GM12878 (cell line): ENCODE measurements around the gene AGBL4. TPM values are rescaled to one million over a fixed set of nuclear protein-coding genes. Genes with fewer than 3 reads are reported as not detected.

Experiments
- BHLHE40 ChIP-seq, 2 experiments: fragments of 450-650 bp in 1 of 2; IDR thresholded peaks; 2 replicates each; pipeline ENCODE4 v1.6.1; 2011 to 2017; ENCODE audit warnings: low read depth in 2 of 2, borderline replicate concordance in 1 of 2, improper control_type of control experiment in 1 of 2, low read length in 1 of 2, mild to moderate bottlenecking in 1 of 2
- FOXK2 ChIP-seq: fragments of 450-650 bp; IDR thresholded peaks from 2 replicates; pipeline ENCODE4 v1.6.1; 2017; ENCODE audit warnings: mild to moderate bottlenecking, moderate library complexity
- MYC ChIP-seq: IDR thresholded peaks from 2 replicates; pipeline ENCODE4 v1.6.1; 2011; ENCODE audit warnings: mild to moderate bottlenecking, low read length, moderate library complexity, inconsistent platforms; ENCODE audit not compliant: insufficient read depth, insufficient replicate concordance, insufficient read length, severe bottlenecking
- NFYB ChIP-seq: IDR thresholded peaks from 2 replicates; pipeline ENCODE4 v1.6.1; 2011; ENCODE audit warnings: low read depth, mild to moderate bottlenecking, low read length, improper control_type of control experiment, moderate library complexity; ENCODE audit not compliant: insufficient read depth
- polyA plus RNA-seq, 11 experiments: library from polyadenylated mRNA; depleted of rRNA in 4 of 11; unstranded in 6 of 11; stranded (reverse) in 5 of 11; fragments of >200 nt; fragmentation: Nextera tagmentation in 4 of 11; fragmentation: Illumina TruSeq in 1 of 11; extraction: Ambion mirVana in 4 of 11; extraction: Trizol in 1 of 11; gene quantifications; 1 replicate in 1 of 11; 2 replicates in 10 of 11; pipeline versions ENCODE4 v1.2.1 to v1.2.3, GENCODE V29; 2011 to 2016; ENCODE audit warnings: inconsistent platforms in 2 of 11, missing spikeins in 2 of 11, low read depth in 1 of 11
- total RNA-seq, 4 experiments: library from RNA; depleted of rRNA in 3 of 4; stranded (reverse); fragments of >200 nt in 3 of 4; fragmentation: Illumina TruSeq in 1 of 4; extraction: Trizol in 1 of 4; gene quantifications; 2 replicates each; pipeline versions ENCODE4 v1.2.1 to v1.2.3, GENCODE V29; 2013 to 2021
- TF ChIP-seq, protein P1 (sequence below): fragments of 450-650 bp; IDR thresholded peaks from 2 replicates; pipeline ENCODE4 v1.6.1; 2017; ENCODE audit warnings: antibody characterized with exemption, mild to moderate bottlenecking, moderate library complexity
- TF ChIP-seq, protein P2 (sequence below): fragments of 450-650 bp; formaldehyde crosslinking; IDR thresholded peaks from 2 replicates; pipeline ENCODE4 v1.5.0; 2022; ENCODE audit warnings: mild to moderate bottlenecking, missing genetic modification characterization

Gene AGBL4
- total and polyA plus RNA-seq, 10 of the 15 experiments (the other 5 are each of a cell fraction or from before 2014, with no cell fraction given): 0.31 TPM; not detected in 9

DNA sequence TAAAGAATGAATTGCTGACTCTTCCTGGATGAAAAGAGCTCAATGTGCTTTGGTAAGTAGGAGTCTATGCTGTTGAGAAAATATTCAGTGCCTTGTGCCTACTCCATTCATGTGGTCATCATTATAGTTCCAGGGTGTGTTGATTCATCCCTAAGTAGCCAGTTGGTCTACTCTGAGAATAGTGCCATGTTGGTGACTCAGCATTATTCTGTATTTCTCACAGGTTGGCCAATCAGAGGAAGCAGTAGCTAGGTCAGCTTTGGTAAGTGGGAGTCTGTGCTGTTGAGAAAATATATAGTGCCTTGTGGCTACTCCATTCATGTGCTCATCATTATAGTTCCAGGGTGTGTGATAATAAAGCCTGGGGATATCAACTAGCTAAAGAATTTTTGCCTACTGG lies 397.3 kb downstream of the AGBL4 start (continued):
- TF ChIP-seq NFYB: no peak
- TF ChIP-seq FOXK2: no peak
- TF ChIP-seq BHLHE40 (IDR thresholded peaks at IDR 0.05; ENCODE audit: borderline replicate concordance in 1 of 2, low read depth in 2 of 2, low read length in 1 of 2): no peak
- TF ChIP-seq, protein P1, sequence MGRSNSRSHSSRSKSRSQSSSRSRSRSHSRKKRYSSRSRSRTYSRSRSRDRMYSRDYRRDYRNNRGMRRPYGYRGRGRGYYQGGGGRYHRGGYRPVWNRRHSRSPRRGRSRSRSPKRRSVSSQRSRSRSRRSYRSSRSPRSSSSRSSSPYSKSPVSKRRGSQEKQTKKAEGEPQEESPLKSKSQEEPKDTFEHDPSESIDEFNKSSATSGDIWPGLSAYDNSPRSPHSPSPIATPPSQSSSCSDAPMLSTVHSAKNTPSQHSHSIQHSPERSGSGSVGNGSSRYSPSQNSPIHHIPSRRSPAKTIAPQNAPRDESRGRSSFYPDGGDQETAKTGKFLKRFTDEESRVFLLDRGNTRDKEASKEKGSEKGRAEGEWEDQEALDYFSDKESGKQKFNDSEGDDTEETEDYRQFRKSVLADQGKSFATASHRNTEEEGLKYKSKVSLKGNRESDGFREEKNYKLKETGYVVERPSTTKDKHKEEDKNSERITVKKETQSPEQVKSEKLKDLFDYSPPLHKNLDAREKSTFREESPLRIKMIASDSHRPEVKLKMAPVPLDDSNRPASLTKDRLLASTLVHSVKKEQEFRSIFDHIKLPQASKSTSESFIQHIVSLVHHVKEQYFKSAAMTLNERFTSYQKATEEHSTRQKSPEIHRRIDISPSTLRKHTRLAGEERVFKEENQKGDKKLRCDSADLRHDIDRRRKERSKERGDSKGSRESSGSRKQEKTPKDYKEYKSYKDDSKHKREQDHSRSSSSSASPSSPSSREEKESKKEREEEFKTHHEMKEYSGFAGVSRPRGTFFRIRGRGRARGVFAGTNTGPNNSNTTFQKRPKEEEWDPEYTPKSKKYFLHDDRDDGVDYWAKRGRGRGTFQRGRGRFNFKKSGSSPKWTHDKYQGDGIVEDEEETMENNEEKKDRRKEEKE: no peak
- TF ChIP-seq, protein P2, sequence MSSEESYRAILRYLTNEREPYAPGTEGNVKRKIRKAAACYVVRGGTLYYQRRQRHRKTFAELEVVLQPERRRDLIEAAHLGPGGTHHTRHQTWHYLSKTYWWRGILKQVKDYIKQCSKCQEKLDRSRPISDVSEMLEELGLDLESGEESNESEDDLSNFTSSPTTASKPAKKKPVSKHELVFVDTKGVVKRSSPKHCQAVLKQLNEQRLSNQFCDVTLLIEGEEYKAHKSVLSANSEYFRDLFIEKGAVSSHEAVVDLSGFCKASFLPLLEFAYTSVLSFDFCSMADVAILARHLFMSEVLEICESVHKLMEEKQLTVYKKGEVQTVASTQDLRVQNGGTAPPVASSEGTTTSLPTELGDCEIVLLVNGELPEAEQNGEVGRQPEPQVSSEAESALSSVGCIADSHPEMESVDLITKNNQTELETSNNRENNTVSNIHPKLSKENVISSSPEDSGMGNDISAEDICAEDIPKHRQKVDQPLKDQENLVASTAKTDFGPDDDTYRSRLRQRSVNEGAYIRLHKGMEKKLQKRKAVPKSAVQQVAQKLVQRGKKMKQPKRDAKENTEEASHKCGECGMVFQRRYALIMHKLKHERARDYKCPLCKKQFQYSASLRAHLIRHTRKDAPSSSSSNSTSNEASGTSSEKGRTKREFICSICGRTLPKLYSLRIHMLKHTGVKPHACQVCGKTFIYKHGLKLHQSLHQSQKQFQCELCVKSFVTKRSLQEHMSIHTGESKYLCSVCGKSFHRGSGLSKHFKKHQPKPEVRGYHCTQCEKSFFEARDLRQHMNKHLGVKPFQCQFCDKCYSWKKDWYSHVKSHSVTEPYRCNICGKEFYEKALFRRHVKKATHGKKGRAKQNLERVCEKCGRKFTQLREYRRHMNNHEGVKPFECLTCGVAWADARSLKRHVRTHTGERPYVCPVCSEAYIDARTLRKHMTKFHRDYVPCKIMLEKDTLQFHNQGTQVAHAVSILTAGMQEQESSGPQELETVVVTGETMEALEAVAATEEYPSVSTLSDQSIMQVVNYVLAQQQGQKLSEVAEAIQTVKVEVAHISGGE: no peak
- TF ChIP-seq MYC: no peak
- TF ChIP-seq, all 136 proteins: peak for 0
